WERI-Rb-1 (cell line): ENCODE data around the gene SLC6A17.

Experiments
- DNase-seq: peaks from one replicate; pipeline ENCODE4 v3.0.0-alpha.2; 2020
- H3K27ac ChIP-seq: fragments of 250-450 bp; sonication (Bioruptor Pico); 2 replicates; pipeline ENCODE4 v1.5.1; 2020; ENCODE audit warnings: mild to moderate bottlenecking, moderate library complexity
- H3K27me3 ChIP-seq: fragments of 250-450 bp; sonication (Bioruptor Pico); 2 replicates; pipeline ENCODE4 v1.5.1; 2021; ENCODE audit warnings: mild to moderate bottlenecking, low read depth, moderate library complexity; ENCODE audit not compliant: insufficient read depth, severe bottlenecking
- H3K36me3 ChIP-seq: fragments of 250-450 bp; sonication (Bioruptor Pico); 2 replicates; pipeline ENCODE4 v1.5.1; 2020; ENCODE audit warnings: mild to moderate bottlenecking, moderate library complexity
- H3K4me3 ChIP-seq: 2 replicates; pipeline ENCODE4 v1.5.1; 2011; ENCODE audit warnings: low read depth, mild to moderate bottlenecking, control low read depth, low read length
- H3K9me3 ChIP-seq: fragments of 250-450 bp; sonication (Bioruptor Pico); 2 replicates; pipeline ENCODE4 v1.5.1; 2021; ENCODE audit warnings: mild to moderate bottlenecking, moderate library complexity; ENCODE audit not compliant: severe bottlenecking
- CTCF ChIP-seq: IDR thresholded peaks from 2 replicates; pipeline ENCODE4 v1.5.1; 2011; ENCODE audit warnings: low read depth, mild to moderate bottlenecking, control low read depth, inconsistent platforms, low read length

SLC6A17 gene

GRCh38 chr1:110211496-110212168 is 61.3 kb downstream of the SLC6A17 start:
- Histone ChIP-seq H3K36me3 (peaks cover 9% of the 10 kb centered on the region), H3K27ac (no peak overlapping the region), H3K9me3 (no peaks in the 10 kb centered on the region), H3K4me3 (peak overlapping the region; percentile 76), H3K27me3 (no peaks in the 10 kb centered on the region)
- TF ChIP-seq CTCF = no peak
- no peak for DNase-seq

- Histone ChIP-seq H3K27ac (no peak overlapping the region), H3K9me3 (no peaks in the 10 kb centered on the region), H3K27me3 (no peaks in the 10 kb centered on the region), H3K4me3 (no peak overlapping the region), H3K36me3 (peaks cover 9% of the 10 kb centered on the region)
- DNase-seq = no peak
- no peak for TF ChIP-seq CTCF
Observed at GRCh38 chr1:110212169-110213142, 62.2 kb downstream of the SLC6A17 start.

GRCh38 chr1:110213143-110213540 is 62.8 kb downstream of the SLC6A17 start:
- Histone ChIP-seq H3K4me3 (no peak overlapping the region), H3K27me3 (no peaks in the 10 kb centered on the region), H3K9me3 (no peaks in the 10 kb centered on the region), H3K27ac (no peak overlapping the region), H3K36me3 (peaks cover 11% of the 10 kb centered on the region)
- no peak for TF ChIP-seq CTCF
- no peak for DNase-seq

GRCh38 chr1:110214454-110215404 is 64.4 kb downstream of the SLC6A17 start:
- no peak for DNase-seq
- Histone ChIP-seq H3K36me3 (peaks cover 18% of the 10 kb centered on the region), H3K4me3 (no peak overlapping the region), H3K9me3 (no peaks in the 10 kb centered on the region), H3K27me3 (no peaks in the 10 kb centered on the region), H3K27ac (no peak overlapping the region)
- no peak for TF ChIP-seq CTCF

GRCh38 chr1:110215621-110216515 is 65.6 kb downstream of the SLC6A17 start:
- no peak for TF ChIP-seq CTCF
- Histone ChIP-seq H3K36me3 (peaks cover 18% of the 10 kb centered on the region), H3K27me3 (no peaks in the 10 kb centered on the region), H3K9me3 (no peaks in the 10 kb centered on the region), H3K27ac (no peak overlapping the region), H3K4me3 (no peak overlapping the region)
- DNase-seq = no peak
